Activated CD8-positive, alpha-beta memory T cell treated with anti-CD3 and anti-CD28 coated beads, Interleukin-2, amount 50 U/mL, for 1 hour (primary cell): ENCODE measurements around the gene IFI6.
"Not testable (repeated sequence)": the region's sequence is repeated elsewhere in the genome, so short reads cannot be mapped to it uniquely, and the experiment has no call there.

Source experiments
- DNase-seq: peaks from one replicate; pipeline ENCODE4 v3.0.0-alpha.2; 2020; ENCODE audit errors: extremely low read depth

IFI6 gene

DNA sequence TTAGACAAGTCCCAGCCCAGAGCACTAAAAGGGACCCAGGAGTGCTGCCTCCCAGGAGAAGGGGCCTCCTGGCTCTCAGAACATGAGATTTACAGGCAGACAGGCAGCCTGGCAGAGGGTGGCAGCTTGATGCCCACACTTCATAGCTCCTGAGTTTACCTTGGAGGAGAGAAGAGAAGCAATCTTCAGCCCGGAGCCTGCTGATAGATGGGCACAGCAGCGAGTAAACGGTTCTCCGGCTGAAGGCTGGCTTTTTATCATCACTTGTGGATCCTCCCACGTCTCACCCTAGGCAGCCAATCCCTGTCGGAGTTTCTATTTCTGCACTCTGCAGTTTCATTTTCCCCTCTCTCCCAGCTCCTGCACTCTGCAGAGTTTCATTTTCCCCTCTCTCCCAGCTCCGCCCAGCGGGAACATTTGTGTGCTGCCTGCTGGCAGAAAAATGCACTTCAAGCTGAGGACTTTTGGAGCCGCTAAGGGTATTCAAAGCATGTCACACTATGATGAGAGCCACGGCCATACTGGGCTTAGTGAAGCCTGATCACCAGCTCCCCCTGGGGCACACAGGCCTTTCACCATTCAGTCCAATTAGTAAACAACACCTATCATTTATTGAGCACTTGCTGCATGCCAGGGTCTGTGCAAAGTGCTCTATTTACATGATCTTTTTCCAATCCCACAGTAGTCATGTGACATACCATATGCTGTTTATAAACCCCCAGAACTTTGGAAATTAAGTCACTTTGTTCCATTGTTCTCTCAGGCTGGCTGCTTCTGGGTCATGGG is at the start of gene IFI6:
Gene IFI6, minus strand, starts transcription at position 229 of the 786 bp plus-strand sequence. CDS start 2,878 bp downstream, outside the sequence.
- DNase-seq: peak; percentile 36

- DNase-seq: no peak
These were observed 47.6 kb upstream of the IFI6 start for GRCh38 chr1:27719286-27720251.

DNA sequence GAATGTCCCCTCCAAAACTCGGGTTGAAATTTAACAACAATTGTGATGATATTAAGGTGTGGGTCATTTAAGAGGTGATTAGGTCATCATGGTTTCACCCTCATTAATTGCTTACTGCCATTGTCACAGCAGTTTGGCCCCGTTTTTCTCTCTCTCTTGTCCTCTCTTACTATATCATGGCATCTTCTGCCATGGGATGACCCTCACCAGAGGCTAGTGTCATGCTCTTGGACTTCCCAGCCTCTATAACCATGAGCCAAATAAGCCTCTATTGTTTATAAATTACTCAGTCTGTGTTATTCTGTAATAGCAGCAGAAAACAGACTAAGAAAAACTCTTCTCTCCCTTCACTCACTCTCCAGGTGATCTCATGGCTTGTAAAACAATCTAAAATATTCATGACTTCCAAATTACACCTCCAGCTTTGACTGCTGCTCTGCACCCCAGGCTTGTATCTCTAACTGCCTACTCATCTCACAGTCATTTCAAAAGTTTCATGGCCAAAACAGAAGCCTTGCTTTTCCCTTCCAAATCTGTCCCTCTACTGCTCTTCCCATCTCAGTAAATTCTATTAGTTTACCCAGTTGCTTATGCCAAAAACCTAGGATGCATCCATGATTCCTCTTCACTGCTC is 44.4 kb upstream of the IFI6 start:
- DNase-seq: no peak

- no peak for DNase-seq
These were observed 42.0 kb upstream of the IFI6 start for GRCh38 chr1:27713869-27714513.

DNA sequence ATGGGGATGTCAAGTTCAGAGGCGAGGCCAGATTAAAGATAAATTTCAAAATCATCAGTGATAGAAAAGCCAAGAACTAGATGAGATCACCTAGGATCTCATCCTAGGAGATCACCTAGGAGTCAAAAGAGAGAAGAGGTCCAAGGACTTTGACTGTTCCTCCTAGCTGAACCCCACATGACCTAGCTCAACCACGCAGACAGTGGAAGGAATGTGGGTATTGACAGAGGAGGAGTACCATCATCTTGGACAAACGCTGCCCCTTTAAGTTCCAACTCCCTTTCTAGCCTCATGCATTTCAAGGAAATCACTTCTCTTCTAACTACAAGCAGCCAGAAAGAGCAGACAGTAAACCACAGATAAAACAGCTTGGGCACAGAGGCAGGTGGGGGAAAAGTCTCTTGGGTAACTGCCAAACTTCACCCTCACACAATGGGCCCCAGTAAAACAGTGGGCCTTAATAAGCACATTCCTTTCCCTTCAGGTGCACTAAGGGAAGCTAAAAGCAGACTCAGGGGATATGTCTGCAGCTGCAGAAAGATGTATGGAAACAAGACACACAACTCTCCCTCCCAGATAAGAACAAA is 41.2 kb upstream of the IFI6 start:
- no peak for DNase-seq

DNA sequence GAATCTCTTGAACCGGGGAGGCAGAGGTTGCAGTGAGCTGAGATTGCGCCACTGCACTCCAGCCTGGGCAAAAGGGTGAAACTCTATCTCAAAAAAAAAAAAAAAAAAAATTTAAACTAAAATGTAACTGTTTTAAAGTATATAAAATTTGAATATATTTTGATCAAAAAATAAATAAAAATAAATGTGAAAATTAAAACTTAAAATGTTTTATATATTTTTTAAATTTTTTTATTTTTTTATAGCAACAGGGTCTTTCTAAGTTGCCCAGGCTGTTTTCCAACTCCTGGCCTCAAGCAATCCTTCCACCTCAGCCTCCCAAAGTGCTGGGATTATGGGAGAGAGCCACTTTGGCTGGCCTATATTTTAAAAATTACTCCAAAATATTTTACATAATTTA is 38.6 kb upstream of the IFI6 start:
- DNase-seq: no peak

DNA sequence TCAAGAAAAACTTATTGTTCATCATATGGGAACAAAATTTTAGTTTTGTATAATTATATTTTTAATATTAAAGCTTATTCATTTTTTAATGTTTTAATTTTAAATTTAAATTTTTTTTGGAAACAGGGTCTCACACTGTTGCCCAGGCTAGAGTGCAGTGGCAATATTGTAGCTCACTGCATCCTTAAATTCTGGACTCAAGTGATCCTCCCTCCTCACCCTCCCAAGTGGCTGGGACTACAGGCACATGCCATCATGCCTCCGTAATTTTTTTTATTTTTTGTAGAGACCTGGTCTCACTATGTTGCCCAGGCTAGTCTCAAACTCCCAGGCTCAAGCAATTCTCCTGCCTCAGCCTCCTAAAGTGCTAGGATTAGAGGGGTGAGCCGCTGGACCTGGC is 33.6 kb upstream of the IFI6 start:
- no peak for DNase-seq

DNA sequence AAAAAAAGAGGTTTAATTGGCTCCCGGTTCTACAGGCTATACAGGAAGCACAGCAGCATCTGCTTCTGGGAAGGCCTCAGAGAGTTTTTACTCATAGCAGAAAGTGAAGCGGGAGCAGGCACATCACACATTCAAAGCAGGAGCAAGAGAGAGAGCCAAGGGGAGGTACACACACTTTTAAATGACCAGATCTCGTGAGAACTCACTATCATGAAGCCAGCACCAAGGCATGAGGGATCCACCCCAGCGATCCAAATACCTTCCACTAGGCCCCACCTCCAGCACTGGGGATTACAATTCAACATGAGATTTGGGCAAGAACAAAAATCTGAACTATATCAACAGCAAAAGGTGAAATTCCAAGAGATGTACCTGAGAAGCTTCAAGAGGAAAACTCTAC is 33.0 kb upstream of the IFI6 start:
- DNase-seq: no peak

- DNase-seq: not testable (repeated sequence)
These were observed 24.8 kb upstream of the IFI6 start for GRCh38 chr1:27696835-27697234.

GRCh38 chr1:27690183-27690582 is 18.2 kb upstream of the IFI6 start:
- no peak for DNase-seq

GRCh38 chr1:27689423-27690173 is 17.6 kb upstream of the IFI6 start:
- no peak for DNase-seq

- DNase-seq: no peak
These were observed 15.9 kb upstream of the IFI6 start for GRCh38 chr1:27687906-27688305.

- DNase-seq: no peak
These were observed 14.4 kb upstream of the IFI6 start for GRCh38 chr1:27686223-27686990.

DNA sequence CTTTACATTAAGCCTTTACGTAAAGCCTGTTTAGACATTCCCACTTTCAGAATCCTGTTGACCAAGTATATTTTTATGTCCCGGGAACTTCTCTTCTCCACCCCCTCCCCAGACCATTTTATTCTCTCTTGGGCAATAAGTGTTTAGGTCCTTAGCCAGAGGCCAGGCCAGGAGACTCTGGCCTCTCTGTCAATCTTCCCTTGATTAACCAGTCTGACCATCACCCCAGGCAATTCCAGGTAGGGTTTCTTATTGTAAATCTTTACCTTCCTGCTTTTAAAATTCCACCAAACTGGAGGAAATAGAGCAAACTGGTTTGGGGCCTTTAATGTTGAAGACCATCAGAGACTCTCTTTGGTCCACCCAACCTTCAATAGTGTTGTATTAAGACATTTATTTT is 12.2 kb upstream of the IFI6 start:
- no peak for DNase-seq

GRCh38 chr1:27682351-27682944 is 10.5 kb upstream of the IFI6 start:
- DNase-seq: no peak

- DNase-seq: not testable (repeated sequence)
These were observed 9.6 kb upstream of the IFI6 start for GRCh38 chr1:27681580-27681979.

DNA sequence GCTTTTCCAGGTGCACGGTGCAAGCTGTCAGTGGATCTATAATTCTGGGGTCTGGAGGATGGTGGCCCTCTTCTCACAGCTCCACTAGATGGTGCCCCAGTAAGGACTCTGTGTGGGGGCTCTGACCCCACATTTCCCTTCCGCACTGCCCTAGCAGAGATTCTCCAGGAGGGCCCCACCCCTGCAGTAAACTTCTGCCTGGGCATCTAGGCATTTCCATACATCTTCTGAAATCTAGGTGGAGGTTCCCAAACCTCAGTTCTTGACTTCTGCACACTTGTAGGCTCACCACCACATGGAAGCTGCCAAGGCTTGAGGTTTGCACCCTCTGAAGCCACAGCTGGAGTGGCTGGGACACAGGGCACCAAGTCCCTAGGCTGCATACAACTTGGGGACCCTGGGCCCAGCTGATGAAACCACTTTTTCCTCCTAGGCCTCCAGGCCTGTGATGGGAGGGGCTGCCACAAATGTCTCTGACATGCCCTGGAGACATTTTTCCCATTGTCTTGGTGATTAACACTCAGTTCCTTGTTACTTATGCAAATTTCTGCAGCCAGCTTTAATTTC is 8.3 kb upstream of the IFI6 start:
- not testable (repeated sequence) for DNase-seq

GRCh38 chr1:27678747-27679146 is 6.8 kb upstream of the IFI6 start:
- DNase-seq: no peak

- no peak for DNase-seq
These were observed 4.4 kb upstream of the IFI6 start for GRCh38 chr1:27676410-27676809.
